HG02678 (cell line): ENCODE data around the gene PRR33.

Experiments
- ATAC-seq: cut with Tn5 transposase; IDR thresholded peaks from one replicate; pipeline ENCODE4 v1.9.1; 2021; ENCODE audit warnings: mild to moderate bottlenecking, moderate library complexity; ENCODE audit not compliant: unreplicated experiment

PRR33 gene

GRCh38 chr11:1928470-1928890 lies 36.8 kb upstream of the PRR33 start:
- ATAC-seq, result no peak

- no peak for ATAC-seq
Measured at GRCh38 chr11:1927848-1928469, 36.3 kb upstream of the PRR33 start.

- no peak for ATAC-seq
Measured at GRCh38 chr11:1927026-1927847, 35.5 kb upstream of the PRR33 start.

- ATAC-seq, result no peak
Measured at GRCh38 chr11:1926156-1927025, 34.7 kb upstream of the PRR33 start.

GRCh38 chr11:1925373-1926155 lies 33.9 kb upstream of the PRR33 start:
- no peak for ATAC-seq

GRCh38 chr11:1924646-1925372 lies 33.1 kb upstream of the PRR33 start:
- no peak for ATAC-seq

- ATAC-seq, result no peak
Measured at GRCh38 chr11:1924181-1924580, 32.5 kb upstream of the PRR33 start.

- ATAC-seq, result no peak
Measured at GRCh38 chr11:1923201-1923956, 31.7 kb upstream of the PRR33 start.

- no peak for ATAC-seq
Measured at GRCh38 chr11:1922481-1923081, 30.9 kb upstream of the PRR33 start.

- ATAC-seq, result no peak
Measured at GRCh38 chr11:1921574-1922141, 30.0 kb upstream of the PRR33 start.

- ATAC-seq, result no peak
Measured at GRCh38 chr11:1920909-1921573, 29.3 kb upstream of the PRR33 start.

GRCh38 chr11:1920128-1920908 lies 28.6 kb upstream of the PRR33 start:
- ATAC-seq, result no peak

- ATAC-seq, result no peak
Measured at GRCh38 chr11:1919391-1920127, 27.9 kb upstream of the PRR33 start, which contains the start of gene TNNT3. TSS of gene TNNT3 (plus strand) at chr11:1919703. CDS start at chr11:1922875, 3,172 bp downstream.

- no peak for ATAC-seq
Measured at GRCh38 chr11:1918436-1919315, 27.0 kb upstream of the PRR33 start.
